22Rv1 (cell line): ENCODE measurements around the gene RNF186.

Source experiments
- ZFX ChIP-seq: fragments of 450-650 bp; IDR thresholded peaks from 2 replicates; pipeline ENCODE4 v1.6.1; 2017; ENCODE audit warnings: antibody characterized with exemption, borderline replicate concordance
- TF ChIP-seq, protein P1 (sequence below): fragments of 450-650 bp; IDR thresholded peaks from 2 replicates; pipeline ENCODE4 v1.5.1; 2017; ENCODE audit warnings: mild to moderate bottlenecking

DNA sequence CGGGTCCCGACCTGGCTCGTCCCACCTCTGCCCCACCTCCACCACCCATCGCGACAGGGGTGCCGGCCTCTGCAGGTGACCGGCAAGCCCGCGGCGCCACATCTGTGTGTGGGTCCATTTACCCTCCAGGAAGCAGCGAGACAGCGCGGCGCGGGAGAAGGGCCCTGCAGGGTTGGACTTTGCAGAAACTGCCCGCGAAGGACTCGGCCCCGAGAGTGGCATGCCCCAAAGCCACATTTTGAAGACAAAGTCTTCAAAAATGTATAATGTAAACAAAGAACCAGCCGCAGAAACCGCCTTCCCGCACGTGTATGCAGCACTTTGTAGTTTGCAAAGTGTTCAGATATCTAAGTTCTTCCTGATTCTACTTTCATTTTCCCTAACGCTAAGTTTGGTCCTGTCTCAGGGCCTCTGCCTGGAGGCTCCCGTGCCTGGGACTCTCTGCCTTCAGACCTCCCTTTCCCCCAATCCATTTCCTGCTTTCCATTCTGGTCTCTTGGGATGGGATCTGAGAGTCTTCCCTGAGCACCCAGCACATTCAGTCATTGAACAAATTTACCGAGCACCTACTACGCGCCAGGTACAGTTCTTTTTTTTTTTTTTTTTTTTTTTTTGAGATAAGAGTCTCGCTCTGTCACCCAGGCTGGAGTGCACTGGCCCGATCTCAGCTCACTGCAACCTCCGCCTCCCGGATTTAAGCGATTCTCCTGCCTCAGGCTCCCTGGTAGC, 14.8 kb downstream of the RNF186 start:
- TF ChIP-seq, protein P1, sequence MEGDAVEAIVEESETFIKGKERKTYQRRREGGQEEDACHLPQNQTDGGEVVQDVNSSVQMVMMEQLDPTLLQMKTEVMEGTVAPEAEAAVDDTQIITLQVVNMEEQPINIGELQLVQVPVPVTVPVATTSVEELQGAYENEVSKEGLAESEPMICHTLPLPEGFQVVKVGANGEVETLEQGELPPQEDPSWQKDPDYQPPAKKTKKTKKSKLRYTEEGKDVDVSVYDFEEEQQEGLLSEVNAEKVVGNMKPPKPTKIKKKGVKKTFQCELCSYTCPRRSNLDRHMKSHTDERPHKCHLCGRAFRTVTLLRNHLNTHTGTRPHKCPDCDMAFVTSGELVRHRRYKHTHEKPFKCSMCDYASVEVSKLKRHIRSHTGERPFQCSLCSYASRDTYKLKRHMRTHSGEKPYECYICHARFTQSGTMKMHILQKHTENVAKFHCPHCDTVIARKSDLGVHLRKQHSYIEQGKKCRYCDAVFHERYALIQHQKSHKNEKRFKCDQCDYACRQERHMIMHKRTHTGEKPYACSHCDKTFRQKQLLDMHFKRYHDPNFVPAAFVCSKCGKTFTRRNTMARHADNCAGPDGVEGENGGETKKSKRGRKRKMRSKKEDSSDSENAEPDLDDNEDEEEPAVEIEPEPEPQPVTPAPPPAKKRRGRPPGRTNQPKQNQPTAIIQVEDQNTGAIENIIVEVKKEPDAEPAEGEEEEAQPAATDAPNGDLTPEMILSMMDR: no peak
- no peak for TF ChIP-seq ZFX
